LNCAP (cell line): Measurements from ENCODE around the gene WWOX.

ENCODE experiments used
- CTCF ChIP-seq: fragments of 450-650 bp; IDR thresholded peaks from 2 replicates; pipeline ENCODE4 v1.5.1; 2017; ENCODE audit warnings: mild to moderate bottlenecking

The WWOX gene

GRCh38 chr16:78750611-78751010 is 651.2 kb downstream of the WWOX start:
- TF ChIP-seq CTCF: no peak

- TF ChIP-seq CTCF: no peak
These were observed 652.1 kb downstream of the WWOX start for GRCh38 chr16:78751601-78752000.

- TF ChIP-seq CTCF: no peak
These were observed 655.3 kb downstream of the WWOX start for GRCh38 chr16:78754713-78755112.

GRCh38 chr16:78755751-78756661 is 656.6 kb downstream of the WWOX start:
- TF ChIP-seq CTCF: no peak

GRCh38 chr16:78759596-78759995 is 660.1 kb downstream of the WWOX start:
- no peak for TF ChIP-seq CTCF

- TF ChIP-seq CTCF: no peak
These were observed 661.2 kb downstream of the WWOX start for GRCh38 chr16:78760611-78761010.

GRCh38 chr16:78761427-78761826 is 662.0 kb downstream of the WWOX start:
- no peak for TF ChIP-seq CTCF
